ENCODE results near the gene RNF182.
"Not testable (repeated sequence)": the region's sequence is repeated elsewhere in the genome, so short reads cannot be mapped to it uniquely, and the experiment has no call there.

The RNF182 gene

GRCh38 chr6:13917141-13917540 lies 7.6 kb upstream of the RNF182 start:
- DNase-seq (ENCODE audit: low read depth): no peak

- DNase-seq (ENCODE audit: low read depth): no peak
Observed at GRCh38 chr6:13918686-13919250, 6.0 kb upstream of the RNF182 start.

- no peak for DNase-seq (ENCODE audit: low read depth)
Observed at GRCh38 chr6:13919861-13920260, 4.9 kb upstream of the RNF182 start.

GRCh38 chr6:13920552-13920951 lies 4.2 kb upstream of the RNF182 start:
- no peak for DNase-seq (ENCODE audit: low read depth)

GRCh38 chr6:13922750-13923149 lies 2.0 kb upstream of the RNF182 start:
- no peak for DNase-seq (ENCODE audit: low read depth)

GRCh38 chr6:13923527-13924145 lies 1.1 kb upstream of the RNF182 start:
- no peak for DNase-seq (ENCODE audit: low read depth)

- DNase-seq (ENCODE audit: low read depth): no peak
Observed at GRCh38 chr6:13924146-13924948, 405 bp upstream of the RNF182 start.

GRCh38 chr6:13926378-13926777 lies 1.6 kb downstream of the RNF182 start:
- DNase-seq (ENCODE audit: low read depth): no peak

- no peak for DNase-seq (ENCODE audit: low read depth)
Observed at GRCh38 chr6:13927203-13927602, 2.5 kb downstream of the RNF182 start.

- no peak for DNase-seq (ENCODE audit: low read depth)
Observed at GRCh38 chr6:13929196-13929595, 4.4 kb downstream of the RNF182 start.

- DNase-seq (ENCODE audit: low read depth): no peak
Observed at GRCh38 chr6:13931797-13932402, 7.1 kb downstream of the RNF182 start.

- DNase-seq (ENCODE audit: low read depth): no peak
Observed at GRCh38 chr6:13932785-13933184, 8.0 kb downstream of the RNF182 start.

- no peak for DNase-seq (ENCODE audit: low read depth)
Observed at GRCh38 chr6:13934721-13935120, 10.0 kb downstream of the RNF182 start.

GRCh38 chr6:13935190-13935880 lies 10.6 kb downstream of the RNF182 start:
- DNase-seq (ENCODE audit: low read depth): no peak

- DNase-seq (ENCODE audit: low read depth): not testable (repeated sequence)
Observed at GRCh38 chr6:13935881-13936261, 11.1 kb downstream of the RNF182 start.

GRCh38 chr6:13941902-13942301 lies 17.1 kb downstream of the RNF182 start:
- no peak for DNase-seq (ENCODE audit: low read depth)

GRCh38 chr6:13943943-13944342 lies 19.2 kb downstream of the RNF182 start:
- no peak for DNase-seq (ENCODE audit: low read depth)

GRCh38 chr6:13946506-13946905 lies 21.8 kb downstream of the RNF182 start:
- no peak for DNase-seq (ENCODE audit: low read depth)

GRCh38 chr6:13947611-13948178 lies 22.9 kb downstream of the RNF182 start:
- no peak for DNase-seq (ENCODE audit: low read depth)

- DNase-seq (ENCODE audit: low read depth): no peak
Observed at GRCh38 chr6:13952101-13952500, 27.3 kb downstream of the RNF182 start.

- DNase-seq (ENCODE audit: low read depth): no peak
Observed at GRCh38 chr6:13953061-13953705, 28.4 kb downstream of the RNF182 start.

All from stimulated activated CD4-positive, alpha-beta T cell treated with anti-CD3 and anti-CD28 coated beads, Interleukin-2, amount 100 ng/mL, for 4 hours (primary cell).